NK-92 treated with Interleukin-12 subunit alpha and Interleukin-12 subunit beta, amount 100 ng/mL, for 24 hours (cell line): ENCODE results near the gene SUPT7L.

Experiments
- DNase-seq: peaks from one replicate; lab custom pipeline; 2025; lab: John Stamatoyannopoulos, UW

Gene SUPT7L

GRCh38 chr2:27663285-27664153, at the start of gene SUPT7L, which contains the start of gene SLC4A1AP:
Gene SUPT7L, minus strand, starts transcription at chr2:27663614. Its CDS starts 1,422 bp downstream, at chr2:27662192.
Gene SLC4A1AP, plus strand, starts transcription at chr2:27663889. Its CDS starts 26 bp downstream, at chr2:27663915.
- peak; percentile 50 for DNase-seq

GRCh38 chr2:27713201-27713600, 49.8 kb upstream of the SUPT7L start:
- DNase-seq: no peak

- DNase-seq: no peak
These were observed 49.1 kb upstream of the SUPT7L start for GRCh38 chr2:27712522-27712921.

GRCh38 chr2:27711804-27712203, 48.4 kb upstream of the SUPT7L start:
- DNase-seq: no peak

- DNase-seq: peak; percentile 55
These were observed 47.4 kb upstream of the SUPT7L start for GRCh38 chr2:27710640-27711430.

- DNase-seq: no peak
These were observed 46.7 kb upstream of the SUPT7L start for GRCh38 chr2:27709960-27710575.

GRCh38 chr2:27709326-27709725, 45.9 kb upstream of the SUPT7L start:
- no peak for DNase-seq

- DNase-seq: no peak
These were observed 45.3 kb upstream of the SUPT7L start for GRCh38 chr2:27708666-27709065.

GRCh38 chr2:27708257-27708654, 44.8 kb upstream of the SUPT7L start:
- no peak for DNase-seq

GRCh38 chr2:27707462-27708256, 44.2 kb upstream of the SUPT7L start:
- no peak for DNase-seq

GRCh38 chr2:27705851-27706622, 42.6 kb upstream of the SUPT7L start:
- no peak for DNase-seq

GRCh38 chr2:27704342-27704876, 41.0 kb upstream of the SUPT7L start:
- DNase-seq: no peak

GRCh38 chr2:27703638-27704341, 40.4 kb upstream of the SUPT7L start:
- DNase-seq: peak; percentile 69

GRCh38 chr2:27702302-27702701, 38.9 kb upstream of the SUPT7L start:
- DNase-seq: no peak

GRCh38 chr2:27701676-27702075, 38.3 kb upstream of the SUPT7L start:
- no peak for DNase-seq

- no peak for DNase-seq
These were observed 34.2 kb upstream of the SUPT7L start for GRCh38 chr2:27697660-27698059.

- DNase-seq: no peak
These were observed 26.6 kb upstream of the SUPT7L start for GRCh38 chr2:27690052-27690451.

GRCh38 chr2:27689424-27689823, 26.0 kb upstream of the SUPT7L start:
- no peak for DNase-seq

GRCh38 chr2:27687232-27687631, 23.8 kb upstream of the SUPT7L start:
- no peak for DNase-seq

GRCh38 chr2:27685577-27685976, 22.2 kb upstream of the SUPT7L start:
- no peak for DNase-seq
